GM18861 (cell line): ENCODE results near the gene IL1RAP.
"Not testable (repeated sequence)": the region's sequence is repeated elsewhere in the genome, so short reads cannot be mapped to it uniquely, and the experiment has no call there.

Source experiments
- ATAC-seq: cut with Tn5 transposase; IDR thresholded peaks from one replicate; pipeline ENCODE4 v1.9.1; 2021; ENCODE audit not compliant: unreplicated experiment

The IL1RAP gene

GRCh38 chr3:190644766-190645165, 130.9 kb downstream of the IL1RAP start:
- ATAC-seq, result no peak

GRCh38 chr3:190645932-190646460, 132.1 kb downstream of the IL1RAP start:
- no peak for ATAC-seq

GRCh38 chr3:190646996-190647395, 133.1 kb downstream of the IL1RAP start:
- no peak for ATAC-seq

GRCh38 chr3:190655933-190656332, 142.0 kb downstream of the IL1RAP start:
- no peak for ATAC-seq

- no peak for ATAC-seq
These were observed 144.2 kb downstream of the IL1RAP start for GRCh38 chr3:190658106-190658505.

- ATAC-seq, result no peak
These were observed 152.9 kb downstream of the IL1RAP start for GRCh38 chr3:190666821-190667220.

GRCh38 chr3:190671658-190672057, 157.8 kb downstream of the IL1RAP start:
- no peak for ATAC-seq

GRCh38 chr3:190673148-190673547, 159.3 kb downstream of the IL1RAP start:
- ATAC-seq, result no peak

GRCh38 chr3:190676481-190676880, 162.6 kb downstream of the IL1RAP start:
- no peak for ATAC-seq

GRCh38 chr3:190677001-190677400, 163.1 kb downstream of the IL1RAP start:
- no peak for ATAC-seq

- not testable (repeated sequence) for ATAC-seq
These were observed 164.0 kb downstream of the IL1RAP start for GRCh38 chr3:190677868-190678267.

GRCh38 chr3:190680691-190681090, 166.8 kb downstream of the IL1RAP start:
- no peak for ATAC-seq

GRCh38 chr3:190684776-190685175, 170.9 kb downstream of the IL1RAP start:
- ATAC-seq, result no peak

GRCh38 chr3:190686011-190686410, 172.1 kb downstream of the IL1RAP start:
- ATAC-seq, result no peak

GRCh38 chr3:190690246-190690645, 176.4 kb downstream of the IL1RAP start:
- ATAC-seq, result no peak

GRCh38 chr3:190692256-190692655, 178.4 kb downstream of the IL1RAP start:
- ATAC-seq, result no peak

GRCh38 chr3:190694335-190695001, 180.6 kb downstream of the IL1RAP start:
- no peak for ATAC-seq

GRCh38 chr3:190695225-190695624, 181.3 kb downstream of the IL1RAP start:
- no peak for ATAC-seq

GRCh38 chr3:190695994-190696393, 182.1 kb downstream of the IL1RAP start:
- ATAC-seq, result no peak

- ATAC-seq, result no peak
These were observed 183.1 kb downstream of the IL1RAP start for GRCh38 chr3:190696777-190697501.

GRCh38 chr3:190697502-190697830, 183.6 kb downstream of the IL1RAP start:
- no peak for ATAC-seq

GRCh38 chr3:190697901-190698300, 184.0 kb downstream of the IL1RAP start:
- ATAC-seq, result no peak
